ENCODE measurements around the gene ABTB1.

Gene ABTB1

DNA sequence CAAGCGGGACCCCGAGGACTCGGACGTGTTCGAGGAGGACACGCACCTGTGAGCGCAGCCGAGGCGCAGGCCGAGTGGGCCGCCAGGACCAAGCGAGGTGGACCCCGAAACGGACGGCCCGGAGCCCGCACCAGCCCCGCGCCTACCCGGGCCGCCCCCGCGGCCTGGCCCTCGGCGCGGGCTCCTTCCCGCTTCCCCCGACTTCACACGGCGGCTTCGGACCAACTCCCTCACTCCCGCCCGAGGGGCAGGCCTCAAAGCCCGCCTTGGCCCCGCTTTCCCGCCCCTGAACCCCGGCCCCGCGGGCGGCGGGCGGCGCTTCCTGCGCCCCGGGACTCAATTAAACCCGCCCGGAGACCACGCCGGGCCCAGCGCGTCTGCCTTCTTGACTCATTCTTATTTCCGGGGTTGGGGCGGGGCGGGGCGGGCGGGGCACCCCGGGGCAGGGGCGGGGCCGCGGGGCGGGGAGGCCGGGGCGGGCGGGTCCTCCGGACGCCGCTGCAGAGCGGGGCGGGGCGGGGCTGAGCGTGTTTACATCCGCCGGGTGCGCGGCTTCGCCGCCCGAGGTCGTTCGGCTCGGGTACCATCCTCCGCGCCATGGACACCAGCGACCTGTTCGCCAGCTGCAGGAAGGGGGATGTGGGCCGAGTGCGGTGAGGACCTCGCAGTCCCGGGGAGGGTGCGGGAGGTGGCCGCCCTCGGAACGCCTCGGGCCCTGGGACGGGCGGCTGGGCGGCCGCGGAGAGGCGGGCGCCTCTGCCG, at the start of gene ABTB1:
TSS of gene ABTB1 (plus strand) at position 524 of the 762 bp plus-strand sequence. CDS start at position 598, 74 bp downstream.
- in situ Hi-C loops (cut with MboI; ENCODE audit: low pct_unique_long_range_greater_than_20kb, low sequenced_read_pairs, unreplicated experiment): no loop called here
- peak; percentile 99 for DNase-seq (ENCODE audit: low spot score)
- TF ChIP-seq, protein P1, sequence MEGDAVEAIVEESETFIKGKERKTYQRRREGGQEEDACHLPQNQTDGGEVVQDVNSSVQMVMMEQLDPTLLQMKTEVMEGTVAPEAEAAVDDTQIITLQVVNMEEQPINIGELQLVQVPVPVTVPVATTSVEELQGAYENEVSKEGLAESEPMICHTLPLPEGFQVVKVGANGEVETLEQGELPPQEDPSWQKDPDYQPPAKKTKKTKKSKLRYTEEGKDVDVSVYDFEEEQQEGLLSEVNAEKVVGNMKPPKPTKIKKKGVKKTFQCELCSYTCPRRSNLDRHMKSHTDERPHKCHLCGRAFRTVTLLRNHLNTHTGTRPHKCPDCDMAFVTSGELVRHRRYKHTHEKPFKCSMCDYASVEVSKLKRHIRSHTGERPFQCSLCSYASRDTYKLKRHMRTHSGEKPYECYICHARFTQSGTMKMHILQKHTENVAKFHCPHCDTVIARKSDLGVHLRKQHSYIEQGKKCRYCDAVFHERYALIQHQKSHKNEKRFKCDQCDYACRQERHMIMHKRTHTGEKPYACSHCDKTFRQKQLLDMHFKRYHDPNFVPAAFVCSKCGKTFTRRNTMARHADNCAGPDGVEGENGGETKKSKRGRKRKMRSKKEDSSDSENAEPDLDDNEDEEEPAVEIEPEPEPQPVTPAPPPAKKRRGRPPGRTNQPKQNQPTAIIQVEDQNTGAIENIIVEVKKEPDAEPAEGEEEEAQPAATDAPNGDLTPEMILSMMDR (IDR thresholded peaks at IDR 0.05; ENCODE audit: extremely low read depth, insufficient read depth, missing control alignments): no peak

DNA sequence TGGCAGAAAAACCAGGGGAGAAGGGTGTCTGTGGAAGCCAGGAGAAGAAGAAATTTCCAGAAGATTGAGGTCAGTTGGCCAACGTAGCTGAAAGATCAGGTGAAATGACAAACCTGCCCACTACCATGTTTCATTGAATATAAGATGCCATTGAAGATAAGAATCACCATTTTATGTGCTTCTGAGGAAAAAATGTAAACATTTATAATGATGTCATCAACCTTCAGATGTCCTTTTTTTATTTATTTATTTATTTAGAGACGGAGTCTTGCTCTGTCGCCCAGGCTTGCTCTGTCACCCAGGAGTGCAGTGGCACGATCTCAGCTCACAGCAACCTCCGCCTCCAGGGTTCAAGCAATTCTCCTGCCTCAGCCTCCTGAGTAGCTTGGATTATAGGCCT, 48.7 kb upstream of the ABTB1 start:
- TF ChIP-seq, protein P1 (IDR thresholded peaks at IDR 0.05; ENCODE audit: extremely low read depth, insufficient read depth, missing control alignments): no peak
- no peak for DNase-seq (ENCODE audit: low spot score)
- in situ Hi-C loops (cut with MboI; ENCODE audit: low pct_unique_long_range_greater_than_20kb, low sequenced_read_pairs, unreplicated experiment): no loop called here

DNA sequence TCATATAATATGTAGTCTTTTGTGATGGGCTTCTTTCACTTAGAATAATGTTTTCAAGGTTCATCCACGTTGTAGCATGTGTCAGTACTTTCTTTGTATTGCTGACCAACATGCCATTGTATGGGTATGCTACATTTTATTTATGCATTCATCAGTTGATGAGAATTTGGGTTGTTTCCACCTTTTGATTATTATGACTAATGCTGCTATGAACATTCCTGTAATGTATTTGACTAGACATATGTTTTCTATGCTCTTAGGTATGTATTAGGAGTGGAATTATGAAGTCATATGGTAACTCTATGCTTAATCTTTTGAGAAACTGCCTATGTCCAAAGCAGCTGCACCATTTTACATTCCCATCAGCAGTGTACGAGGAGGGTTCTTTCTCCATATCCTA, 46.9 kb upstream of the ABTB1 start:
- TF ChIP-seq, protein P1 (IDR thresholded peaks at IDR 0.05; ENCODE audit: extremely low read depth, insufficient read depth, missing control alignments): no peak

DNA sequence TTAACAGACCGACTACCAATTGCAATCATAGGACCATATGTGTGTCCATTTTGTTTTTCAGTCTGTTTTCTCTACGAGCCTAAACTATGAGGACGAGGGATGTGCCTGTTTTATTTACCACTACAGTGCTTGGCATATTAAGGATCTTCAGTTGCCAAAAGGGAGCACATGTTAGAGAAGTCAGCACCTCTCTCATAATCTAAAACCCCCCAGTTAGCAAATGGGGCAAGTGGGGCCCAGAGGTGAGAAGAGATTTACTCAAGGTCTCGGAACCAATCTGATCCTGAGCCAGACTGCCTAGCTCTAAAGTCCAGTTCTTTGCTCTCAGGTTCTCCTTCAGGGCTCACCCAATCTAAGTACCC, 44.3 kb upstream of the ABTB1 start:
- DNase-seq (ENCODE audit: low spot score): no peak
- TF ChIP-seq, protein P1 (IDR thresholded peaks at IDR 0.05; ENCODE audit: extremely low read depth, insufficient read depth, missing control alignments): no peak
- in situ Hi-C loops (cut with MboI; ENCODE audit: low pct_unique_long_range_greater_than_20kb, low sequenced_read_pairs, unreplicated experiment): no loop called here

More for the DNA sequence above, 46.9 kb upstream of the ABTB1 start:
- in situ Hi-C loops (cut with MboI; ENCODE audit: low pct_unique_long_range_greater_than_20kb, low sequenced_read_pairs, unreplicated experiment): no loop called here
- no peak for DNase-seq (ENCODE audit: low spot score)

DNA sequence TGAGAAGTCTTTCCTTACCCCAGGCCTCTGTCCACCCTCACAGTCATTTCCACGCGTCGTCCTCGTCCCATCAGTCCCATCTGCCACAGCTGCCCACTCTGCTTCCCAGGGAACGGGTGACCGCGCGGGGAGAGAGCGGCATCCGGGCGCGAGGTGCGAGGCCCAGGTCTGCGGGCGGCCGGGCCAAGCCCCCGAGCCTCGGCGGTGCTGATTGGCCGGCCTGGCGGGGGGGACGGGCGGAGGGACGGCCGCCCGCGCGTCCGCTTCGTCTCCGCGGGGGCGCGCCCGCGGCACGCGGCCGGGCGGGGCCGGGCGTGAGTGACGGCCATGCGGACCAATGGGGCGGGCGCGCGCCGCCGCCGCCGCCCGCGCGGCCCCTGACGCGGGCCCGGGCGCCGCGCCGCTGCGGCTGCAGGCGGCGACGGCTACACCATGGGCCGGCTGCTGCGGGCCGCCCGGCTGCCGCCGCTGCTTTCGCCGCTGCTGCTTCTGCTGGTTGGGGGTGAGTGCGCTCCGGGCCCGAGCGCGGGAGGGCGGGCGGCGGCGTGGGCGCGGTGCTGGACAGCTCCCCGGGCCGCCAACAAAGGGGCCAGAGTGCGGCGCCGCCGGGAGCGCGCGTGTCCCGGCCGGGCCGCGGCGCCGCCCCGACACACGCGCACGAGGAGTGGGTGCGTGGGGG, 43.8 kb upstream of the ABTB1 start, which contains the start of gene PODXL2:
TSS of gene PODXL2 (plus strand) at position 398 of the 679 bp plus-strand sequence. CDS start at position 433, 35 bp downstream.
- in situ Hi-C loops (cut with MboI; ENCODE audit: low pct_unique_long_range_greater_than_20kb, low sequenced_read_pairs, unreplicated experiment): no loop called here
- TF ChIP-seq, protein P1 (IDR thresholded peaks at IDR 0.05; ENCODE audit: extremely low read depth, insufficient read depth, missing control alignments): no peak
- peak; percentile 87 for DNase-seq (ENCODE audit: low spot score)

DNA sequence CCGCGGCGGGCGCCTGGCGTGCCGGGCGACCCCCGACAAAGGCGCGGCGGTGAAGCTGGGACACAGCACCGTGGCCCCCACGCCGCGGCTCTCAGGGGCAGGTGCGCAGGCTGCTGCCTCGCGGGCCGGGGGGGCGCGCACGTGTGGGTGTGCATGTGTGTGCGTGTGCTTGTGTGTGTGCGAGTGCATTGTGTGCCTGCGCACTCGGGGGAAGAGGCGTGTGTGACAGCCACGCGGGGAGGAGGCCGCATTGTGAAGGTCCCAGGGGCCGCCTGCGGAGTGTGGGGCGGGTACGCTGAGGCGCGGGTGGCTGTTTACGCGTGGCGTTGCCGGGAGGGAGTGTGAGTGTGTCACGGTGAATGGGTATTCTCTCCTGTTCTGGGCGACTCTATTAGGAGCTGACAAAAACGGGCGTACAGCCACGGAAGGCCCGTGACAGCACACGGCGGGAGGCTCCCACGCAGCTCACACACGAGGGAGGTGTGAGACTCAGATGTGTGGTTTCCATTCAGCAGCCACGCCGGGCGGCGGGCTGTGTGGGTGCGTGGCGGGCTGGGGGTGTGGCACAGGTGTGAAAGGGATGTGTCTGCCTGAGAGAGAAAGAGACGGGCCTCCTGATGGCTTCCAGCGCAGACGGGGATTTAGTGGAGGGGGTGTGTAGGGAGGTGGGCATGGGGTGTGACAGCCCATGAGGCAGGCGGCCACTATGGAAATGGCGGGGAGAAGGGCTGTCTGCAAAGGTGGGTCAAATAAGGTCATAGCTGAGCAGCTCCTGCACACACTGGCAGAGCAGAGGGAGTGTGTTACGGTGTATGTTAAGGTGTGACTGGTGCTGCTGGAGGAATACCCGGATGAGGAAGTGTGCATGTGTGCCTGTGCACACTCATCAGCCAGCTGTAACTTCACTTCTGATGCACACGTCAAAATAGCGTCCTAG, 43.0 kb upstream of the ABTB1 start:
- no peak for DNase-seq (ENCODE audit: low spot score)
- in situ Hi-C loops (cut with MboI; ENCODE audit: low pct_unique_long_range_greater_than_20kb, low sequenced_read_pairs, unreplicated experiment): no loop called here
- TF ChIP-seq, protein P1 (IDR thresholded peaks at IDR 0.05; ENCODE audit: extremely low read depth, insufficient read depth, missing control alignments): no peak
